UCSD-AML1 (cell line): ENCODE measurements around the gene NDUFB10.

Experiments used
- DNase-seq: peaks from one replicate; lab custom pipeline; 2025; ENCODE audit not compliant: unreplicated experiment; lab: John Stamatoyannopoulos, UW

Gene NDUFB10

GRCh38 chr16:1965396-1966001 lies 6.2 kb downstream of the NDUFB10 start:
- no peak for DNase-seq

DNA sequence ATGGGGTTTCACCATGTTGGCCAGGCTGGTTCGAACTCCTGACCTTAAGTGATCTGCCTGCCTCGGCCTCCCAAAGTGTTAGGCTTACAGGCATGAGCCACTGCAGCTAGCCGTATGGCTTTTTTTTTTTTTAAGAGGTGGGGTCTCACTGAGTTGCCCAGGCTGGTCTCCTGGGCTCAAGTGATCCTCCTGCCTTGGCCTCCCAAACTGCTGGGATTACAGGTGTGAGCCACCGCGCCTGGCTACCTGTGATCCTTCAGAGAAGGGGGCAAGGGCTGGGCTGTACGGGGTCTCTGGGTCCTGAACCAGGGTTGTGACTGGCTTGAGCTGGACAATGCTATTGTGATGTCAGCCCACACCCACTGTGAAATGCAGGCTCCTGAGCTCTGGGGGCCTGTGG lies 7.1 kb downstream of the NDUFB10 start, which contains the start of gene RNF151:
Gene RNF151 (plus strand): TSS at position 397 of the 400 bp plus-strand sequence. CDS start 26 bp downstream, outside the sequence.
- no peak for DNase-seq

- no peak for DNase-seq
These were observed 9.0 kb downstream of the NDUFB10 start for GRCh38 chr16:1968146-1968953.

- peak; percentile 98 for DNase-seq
These were observed 12.6 kb downstream of the NDUFB10 start, which contains the start of gene TBL3 for GRCh38 chr16:1971796-1972489. TSS of gene TBL3 (plus strand) at chr16:1972053. CDS start at chr16:1972165, 112 bp downstream.

GRCh38 chr16:1972490-1972877 lies 13.1 kb downstream of the NDUFB10 start:
- no peak for DNase-seq

DNA sequence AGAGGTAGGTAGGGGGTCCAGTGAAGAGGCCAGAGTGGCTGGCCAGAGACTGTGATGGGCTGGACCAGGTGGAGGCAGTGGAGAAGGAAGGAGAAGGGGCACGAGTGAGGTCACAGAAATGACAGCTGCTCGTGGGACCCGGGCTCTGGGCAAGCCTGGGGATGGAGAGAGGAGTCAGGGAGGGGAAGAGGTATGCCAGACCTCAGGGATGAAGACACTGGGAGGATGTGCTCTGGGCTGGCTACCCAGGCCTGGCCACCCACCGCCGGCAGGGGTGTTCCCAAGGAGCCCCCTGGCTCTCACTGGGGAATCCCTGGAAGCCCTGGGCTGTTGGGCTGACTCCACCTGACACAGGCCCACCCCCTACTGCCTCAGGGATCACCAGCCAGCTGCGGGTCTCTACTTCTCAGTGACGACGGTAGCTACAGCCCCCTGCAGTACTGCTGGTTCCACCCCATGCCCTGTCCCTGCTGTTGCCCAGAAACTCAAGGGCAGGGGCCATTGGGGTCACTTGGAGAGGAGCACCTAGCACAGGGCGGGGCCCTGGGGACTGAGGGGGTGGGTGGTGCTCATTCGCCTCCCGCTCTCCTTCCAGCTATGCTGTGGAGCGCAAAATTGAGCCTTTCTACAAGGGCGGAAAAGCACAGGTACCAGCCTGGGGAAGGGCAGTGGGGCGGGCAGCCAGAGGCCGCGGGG lies 14.3 kb downstream of the NDUFB10 start:
- no peak for DNase-seq

DNA sequence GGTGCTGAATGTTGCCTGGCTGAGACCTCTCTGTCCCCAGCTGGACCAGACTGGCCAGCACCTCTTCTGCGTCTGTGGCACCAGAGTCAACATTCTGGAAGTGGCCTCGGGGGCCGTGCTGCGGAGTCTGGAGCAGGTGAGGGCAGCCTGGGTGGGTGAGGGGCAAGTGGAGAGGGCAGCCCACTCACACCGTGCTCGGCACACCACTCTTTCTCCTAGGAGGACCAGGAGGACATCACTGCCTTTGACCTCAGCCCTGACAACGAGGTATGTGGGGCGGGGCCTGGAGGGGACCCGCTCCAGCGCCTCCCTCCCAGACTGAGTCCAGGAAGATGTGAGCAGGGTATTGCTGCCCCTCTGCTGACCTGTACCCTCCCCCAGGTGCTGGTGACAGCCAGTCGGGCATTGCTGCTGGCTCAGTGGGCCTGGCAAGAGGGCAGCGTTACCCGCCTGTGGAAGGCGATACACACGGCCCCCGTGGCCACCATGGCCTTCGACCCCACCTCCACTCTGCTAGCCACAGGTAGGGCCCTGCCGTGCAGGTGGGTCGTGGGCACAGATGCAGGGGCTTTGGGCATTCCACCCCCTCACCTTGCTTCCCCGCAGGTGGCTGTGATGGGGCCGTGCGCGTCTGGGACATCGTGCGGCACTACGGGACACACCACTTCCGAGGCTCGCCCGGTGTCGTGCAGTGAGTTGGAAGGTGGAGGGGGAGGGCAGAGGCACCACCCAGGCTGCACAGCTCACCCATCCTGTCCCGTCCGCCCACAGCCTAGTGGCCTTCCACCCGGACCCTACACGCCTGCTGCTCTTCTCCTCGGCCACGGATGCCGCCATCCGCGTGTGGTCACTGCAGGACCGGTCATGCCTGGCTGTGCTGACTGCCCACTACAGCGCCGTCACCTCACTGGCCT lies 15.1 kb downstream of the NDUFB10 start:
- DNase-seq, result no peak

DNA sequence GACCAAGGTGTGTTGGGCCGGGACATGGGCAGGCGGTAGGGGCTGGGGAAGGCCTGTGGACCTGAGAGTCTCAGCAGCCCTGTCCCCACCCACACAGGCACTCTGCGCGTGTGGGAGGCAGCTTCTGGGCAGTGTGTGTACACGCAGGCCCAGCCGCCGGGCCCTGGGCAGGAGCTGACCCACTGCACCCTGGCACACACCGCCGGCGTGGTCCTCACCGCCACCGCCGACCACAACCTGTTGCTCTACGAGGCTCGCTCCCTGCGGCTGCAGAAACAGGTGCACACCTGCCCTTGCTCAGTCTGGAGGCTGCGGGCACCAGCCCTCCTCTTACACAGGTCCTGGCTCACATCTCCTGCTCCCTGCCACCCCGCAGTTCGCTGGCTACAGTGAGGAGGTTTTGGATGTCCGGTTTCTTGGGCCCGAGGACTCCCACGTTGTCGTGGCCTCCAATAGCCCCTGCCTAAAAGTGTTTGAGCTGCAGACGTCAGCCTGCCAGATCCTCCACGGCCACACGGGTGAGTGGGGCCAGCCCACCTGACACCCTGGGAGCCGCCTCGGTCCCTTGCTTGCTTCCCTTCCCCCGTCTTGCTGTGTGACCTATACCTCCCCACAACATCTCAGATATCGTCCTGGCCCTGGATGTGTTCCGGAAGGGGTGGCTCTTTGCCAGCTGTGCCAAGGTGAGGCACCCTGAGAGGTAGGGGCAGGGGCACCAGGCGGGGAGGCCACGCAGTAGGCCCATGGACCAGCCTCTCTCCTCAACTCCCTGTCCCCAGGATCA lies 16.3 kb downstream of the NDUFB10 start:
- DNase-seq, result no peak

DNA sequence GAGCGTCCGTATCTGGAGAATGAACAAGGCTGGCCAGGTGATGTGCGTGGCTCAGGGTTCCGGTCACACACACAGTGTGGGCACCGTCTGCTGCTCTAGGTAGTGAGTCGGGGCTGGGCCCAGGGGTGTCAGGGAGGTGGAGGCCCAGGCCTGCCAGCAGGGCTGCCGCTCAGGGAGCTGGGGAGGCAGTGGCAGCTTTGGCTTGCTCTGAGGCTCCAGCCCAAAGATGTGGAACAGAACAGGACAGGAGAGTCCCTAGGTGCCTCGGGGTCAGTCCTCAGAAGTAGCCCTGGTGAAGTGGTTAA lies 16.8 kb downstream of the NDUFB10 start:
- no peak for DNase-seq

GRCh38 chr16:1976951-1977874 lies 17.9 kb downstream of the NDUFB10 start:
- no peak for DNase-seq

DNA sequence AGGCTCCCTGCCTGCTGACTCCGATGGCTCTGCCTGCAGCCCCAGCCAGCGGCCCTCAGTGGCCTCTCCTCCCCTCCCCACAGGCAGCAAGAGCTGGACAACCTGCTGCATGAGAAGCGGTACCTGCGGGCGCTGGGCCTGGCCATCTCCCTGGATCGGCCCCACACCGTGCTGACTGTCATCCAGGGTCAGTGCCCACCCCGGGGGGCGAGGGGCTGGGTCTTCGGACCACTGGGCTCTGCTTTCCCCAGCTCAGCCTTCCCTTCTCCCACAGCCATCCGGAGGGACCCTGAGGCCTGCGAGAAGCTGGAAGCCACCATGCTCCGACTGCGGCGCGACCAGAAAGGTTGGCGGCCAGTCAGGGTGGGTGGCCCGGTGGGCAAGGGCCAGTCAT lies 18.5 kb downstream of the NDUFB10 start:
- no peak for DNase-seq

- DNase-seq, result no peak
These were observed 19.3 kb downstream of the NDUFB10 start for GRCh38 chr16:1978476-1979120.

GRCh38 chr16:1979271-1980029 lies 20.1 kb downstream of the NDUFB10 start:
- DNase-seq, result no peak

DNA sequence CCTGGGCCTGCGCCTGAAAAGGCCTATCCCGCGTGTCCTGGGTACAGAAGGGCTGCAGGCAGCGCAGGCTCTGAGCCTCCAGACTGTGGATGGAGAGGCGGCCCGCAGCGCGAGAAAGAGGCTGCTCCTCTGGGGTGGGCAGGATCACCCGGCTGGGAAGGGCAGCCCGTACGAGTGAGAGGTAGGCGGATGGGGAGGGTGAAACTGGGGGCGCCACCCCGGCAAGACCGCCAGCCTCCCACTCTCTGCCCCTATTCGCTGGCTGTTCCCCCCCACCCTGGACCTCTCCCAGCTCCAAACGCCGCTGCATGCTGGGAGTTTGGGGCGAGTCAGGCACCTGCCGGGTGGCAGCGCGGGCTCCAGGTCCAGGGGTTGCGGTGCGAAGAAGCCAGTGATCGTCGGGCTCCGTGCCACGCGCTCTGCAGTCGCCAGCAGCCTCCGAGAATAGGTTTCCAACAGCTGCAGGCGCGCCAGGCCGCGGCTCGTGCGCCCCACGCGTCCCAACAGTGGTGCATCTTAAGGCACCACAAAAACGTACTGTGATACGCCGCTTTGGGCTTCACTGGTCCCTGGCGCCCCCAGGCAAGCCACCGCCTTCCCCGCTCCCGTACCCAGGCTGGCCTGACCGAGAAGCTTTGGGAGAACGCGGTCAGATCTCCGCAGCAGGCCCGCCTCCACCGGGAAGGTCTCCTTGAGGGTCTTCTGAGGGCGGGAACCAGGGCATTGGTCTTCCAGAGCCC lies 20.9 kb downstream of the NDUFB10 start:
- no peak for DNase-seq

DNA sequence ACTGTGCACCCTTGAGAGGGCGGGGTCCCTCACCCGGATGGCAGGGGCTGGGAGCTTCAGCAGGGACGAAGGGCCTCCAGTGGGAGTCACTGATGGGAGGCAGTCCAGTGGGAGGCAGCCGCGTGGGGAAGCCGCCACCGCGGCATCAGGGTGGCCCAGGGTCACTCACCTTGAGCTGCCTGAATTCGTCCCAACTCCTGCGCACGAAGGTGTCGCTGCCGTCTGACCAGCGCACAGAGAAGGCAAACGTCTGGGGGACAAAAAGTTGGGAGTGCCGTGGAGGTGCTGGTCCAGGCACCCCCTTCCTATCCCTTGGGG lies 21.4 kb downstream of the NDUFB10 start:
- no peak for DNase-seq

DNA sequence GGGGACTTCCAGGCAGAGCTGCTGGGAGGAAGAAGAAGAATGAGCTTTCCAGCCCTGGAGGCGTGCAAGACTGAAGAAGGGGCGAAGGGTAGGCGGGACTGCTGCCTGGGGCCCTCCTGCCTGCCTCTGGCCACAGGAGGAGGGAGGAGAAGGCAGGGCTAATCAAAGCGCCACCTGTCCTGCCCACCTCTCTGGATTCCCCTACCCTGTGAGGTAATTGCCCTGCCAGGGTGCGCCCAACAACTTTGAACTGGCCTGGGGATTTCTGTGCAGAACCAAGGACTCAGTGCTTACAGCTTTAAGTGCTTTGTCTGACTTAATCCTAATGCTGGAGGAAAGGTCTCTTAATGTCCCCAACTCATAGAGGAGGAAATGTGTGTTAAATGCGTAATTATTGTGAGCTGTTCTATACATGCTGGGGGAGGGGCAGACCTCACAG lies 22.1 kb downstream of the NDUFB10 start, which contains the start of gene NOXO1:
Gene NOXO1 (minus strand): TSS at position 72 of the 439 bp plus-strand sequence. CDS start 290 bp downstream, outside the sequence.
- no peak for DNase-seq

DNA sequence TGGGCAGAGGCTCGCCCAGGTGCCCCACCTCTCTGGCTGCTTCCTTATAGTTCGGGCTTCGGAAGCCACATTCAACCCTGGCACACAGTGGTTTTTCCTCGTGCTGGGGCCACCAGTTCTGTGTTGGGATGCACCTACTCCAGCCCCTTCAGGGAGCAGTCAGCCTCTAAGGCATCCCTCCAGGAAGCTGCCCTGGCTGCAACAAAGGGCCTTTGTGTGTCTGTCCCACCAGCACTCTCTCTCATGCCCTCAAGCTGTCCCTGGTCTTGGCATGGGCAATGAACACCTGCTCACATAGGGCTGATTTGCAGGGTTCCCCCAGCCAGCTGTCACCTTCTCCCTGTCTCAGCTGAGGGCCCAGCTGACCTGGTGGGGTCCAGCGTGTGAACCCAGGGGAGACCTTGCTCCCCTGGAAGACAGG lies 22.7 kb downstream of the NDUFB10 start:
- DNase-seq, result no peak
